GM21360 (cell line): ENCODE results near the gene SMAGP.
"Not testable (repeated sequence)": the region's sequence is repeated elsewhere in the genome, so short reads cannot be mapped to it uniquely, and the experiment has no call there.

ENCODE experiments used
- ATAC-seq: cut with Tn5 transposase; IDR thresholded peaks from one replicate; pipeline ENCODE4 v1.9.1; 2021; ENCODE audit warnings: mild to moderate bottlenecking, moderate library complexity; ENCODE audit not compliant: unreplicated experiment

The SMAGP gene

DNA sequence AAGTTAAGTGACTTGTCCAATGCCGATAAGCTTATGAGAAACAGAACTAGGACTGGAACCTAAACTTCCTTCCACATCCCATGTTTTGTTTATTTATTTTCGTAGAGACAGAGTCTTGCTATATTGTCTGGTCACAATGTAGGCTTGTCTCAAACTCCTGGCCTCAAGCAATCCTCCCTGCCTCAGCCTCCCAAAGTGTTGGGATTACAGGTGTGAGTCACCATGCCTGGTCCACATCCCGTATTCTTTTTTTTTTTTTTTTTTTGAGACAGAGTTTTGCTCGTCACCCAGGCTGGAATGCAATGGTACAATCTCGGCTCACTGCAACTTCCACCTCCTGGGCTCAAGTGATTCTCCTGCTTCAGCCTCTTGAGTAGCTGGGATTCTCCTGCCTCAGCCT is 43.1 kb downstream of the SMAGP start:
- ATAC-seq: not testable (repeated sequence)

DNA sequence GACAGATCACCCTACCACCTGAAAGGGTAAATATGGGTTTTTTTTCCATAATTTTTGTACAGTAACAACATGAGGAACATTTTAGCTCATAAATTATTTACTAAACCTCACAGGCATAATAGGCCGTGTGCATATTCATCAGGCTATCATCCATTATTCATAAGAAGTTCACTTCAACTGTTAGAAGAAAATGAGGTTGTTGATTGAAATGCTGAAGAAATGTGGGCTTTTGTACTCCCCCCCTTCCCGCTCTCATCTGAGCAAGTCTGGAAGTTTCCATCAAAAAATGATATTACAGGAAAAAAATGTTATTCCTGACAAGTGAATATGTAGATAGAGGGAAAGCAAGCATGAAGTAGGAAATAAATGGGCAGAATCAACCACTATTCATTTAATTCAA is 44.4 kb downstream of the SMAGP start:
- ATAC-seq: no peak

DNA sequence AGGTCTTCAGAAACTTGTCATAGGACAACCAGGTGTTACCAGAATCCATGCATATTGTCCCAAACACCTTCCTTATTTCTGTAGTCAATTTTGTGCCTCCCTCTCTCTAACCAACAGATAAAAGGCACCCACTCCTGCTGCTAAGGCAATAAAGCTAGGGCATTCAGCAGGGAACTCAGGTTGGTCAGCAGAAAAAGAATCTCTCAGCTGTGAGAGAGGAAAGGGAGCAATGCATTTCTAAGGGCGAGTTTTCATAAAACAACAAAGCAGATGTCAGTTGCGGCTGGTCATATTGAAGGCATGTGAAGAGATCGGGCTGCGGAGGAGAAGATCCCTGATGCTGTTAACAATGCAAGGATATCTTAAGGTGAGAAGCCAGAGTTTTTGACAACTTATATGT is 45.0 kb downstream of the SMAGP start:
- no peak for ATAC-seq

DNA sequence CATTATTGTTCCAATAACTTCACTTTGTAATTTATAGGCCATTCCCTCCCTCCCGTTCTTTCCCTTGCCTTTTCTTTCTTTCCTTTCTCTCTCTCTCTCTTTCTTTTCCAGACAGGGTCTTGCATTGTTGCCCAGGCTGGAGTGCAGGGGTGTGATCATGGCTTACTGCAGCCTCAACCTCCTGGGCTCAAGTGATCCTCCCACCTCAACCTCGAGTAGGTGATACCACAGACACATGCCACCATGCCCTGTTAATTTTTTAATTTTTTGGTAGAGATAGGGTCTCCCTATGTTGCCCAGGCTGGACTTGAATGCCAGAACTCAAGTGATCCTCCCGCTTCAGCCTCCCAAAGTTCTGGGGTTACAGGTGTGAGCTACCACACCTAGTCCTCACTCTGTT is 45.6 kb downstream of the SMAGP start:
- ATAC-seq: no peak

DNA sequence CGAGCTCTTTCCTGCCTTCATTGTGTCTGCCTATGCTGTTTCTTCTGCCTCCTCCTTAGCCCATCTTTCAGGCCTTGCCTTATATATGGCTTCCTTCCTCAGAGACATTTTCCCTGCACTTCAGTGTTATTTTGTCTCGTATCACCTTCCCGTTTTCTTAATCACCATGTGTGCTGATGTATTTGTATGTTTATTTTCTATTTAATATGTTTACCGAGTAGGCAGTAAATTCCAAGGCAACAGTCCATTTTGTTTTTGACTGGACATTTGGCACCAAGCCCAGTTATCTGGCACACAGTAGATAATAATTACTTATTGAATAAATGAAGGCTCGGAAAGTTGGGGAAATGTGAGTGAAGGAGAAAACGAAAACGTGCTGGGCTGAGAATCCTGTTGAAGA is 47.8 kb downstream of the SMAGP start:
- no peak for ATAC-seq

DNA sequence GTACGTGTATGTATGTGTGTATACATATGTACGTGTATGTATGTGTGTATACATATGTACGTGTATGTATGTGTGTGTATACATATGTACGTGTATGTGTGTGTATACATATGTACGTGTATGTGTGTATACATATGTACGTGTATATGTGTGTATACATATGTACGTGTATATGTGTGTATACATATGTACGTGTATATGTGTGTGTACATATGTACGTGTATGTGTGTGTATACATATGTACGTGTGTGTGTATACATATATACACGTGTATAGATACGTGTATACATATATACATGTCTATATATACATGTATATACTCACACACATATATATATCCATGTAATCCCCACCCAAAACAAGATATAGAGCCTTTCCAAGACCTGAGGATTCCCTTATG is 50.4 kb downstream of the SMAGP start:
- ATAC-seq: not testable (repeated sequence)

DNA sequence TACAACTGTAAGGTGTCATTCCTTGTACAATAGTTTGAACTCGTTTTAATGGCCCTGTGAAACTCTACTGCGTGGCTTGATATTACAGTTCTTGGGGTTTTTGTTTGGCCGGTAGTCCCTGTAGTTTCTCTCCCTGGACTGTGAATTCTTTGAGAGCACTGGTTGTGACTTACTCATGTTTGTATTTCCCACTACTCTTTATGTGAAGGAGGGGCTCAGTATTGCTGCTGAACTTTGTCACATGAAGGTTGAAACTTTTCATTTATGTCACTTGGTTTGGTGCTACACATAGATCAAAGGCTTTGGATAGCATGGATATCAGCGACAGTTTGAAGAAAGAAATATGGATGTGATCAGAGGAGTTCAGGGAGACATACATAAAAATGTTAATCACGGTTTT is 50.9 kb downstream of the SMAGP start:
- no peak for ATAC-seq

DNA sequence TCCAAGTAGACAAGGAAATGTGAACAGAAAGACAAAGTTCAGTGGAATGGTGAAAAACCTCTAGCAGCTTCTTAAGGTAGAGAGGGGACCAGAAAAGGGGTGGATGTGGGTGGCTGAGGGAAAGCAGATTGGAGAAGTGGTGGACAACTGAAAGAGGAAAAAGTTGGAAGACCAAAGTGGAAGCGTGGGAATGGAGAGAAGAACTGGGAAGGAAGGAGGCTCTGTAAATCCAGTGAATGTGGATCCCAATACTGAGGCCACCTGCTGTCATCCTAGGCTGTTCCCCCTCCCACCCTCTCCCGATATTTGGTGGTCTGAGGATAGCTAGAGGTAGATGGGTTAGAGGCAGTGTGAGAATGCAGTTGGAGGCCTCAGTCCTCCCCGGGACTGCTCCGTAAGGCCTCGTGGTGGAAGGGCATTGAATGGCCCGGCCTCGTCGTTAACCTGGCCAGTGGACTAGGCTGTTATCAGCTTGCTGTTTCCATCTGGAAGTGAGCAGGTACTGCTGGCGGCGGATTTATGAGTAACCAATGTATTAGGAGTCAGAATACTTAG is 51.5 kb downstream of the SMAGP start:
- no peak for ATAC-seq

DNA sequence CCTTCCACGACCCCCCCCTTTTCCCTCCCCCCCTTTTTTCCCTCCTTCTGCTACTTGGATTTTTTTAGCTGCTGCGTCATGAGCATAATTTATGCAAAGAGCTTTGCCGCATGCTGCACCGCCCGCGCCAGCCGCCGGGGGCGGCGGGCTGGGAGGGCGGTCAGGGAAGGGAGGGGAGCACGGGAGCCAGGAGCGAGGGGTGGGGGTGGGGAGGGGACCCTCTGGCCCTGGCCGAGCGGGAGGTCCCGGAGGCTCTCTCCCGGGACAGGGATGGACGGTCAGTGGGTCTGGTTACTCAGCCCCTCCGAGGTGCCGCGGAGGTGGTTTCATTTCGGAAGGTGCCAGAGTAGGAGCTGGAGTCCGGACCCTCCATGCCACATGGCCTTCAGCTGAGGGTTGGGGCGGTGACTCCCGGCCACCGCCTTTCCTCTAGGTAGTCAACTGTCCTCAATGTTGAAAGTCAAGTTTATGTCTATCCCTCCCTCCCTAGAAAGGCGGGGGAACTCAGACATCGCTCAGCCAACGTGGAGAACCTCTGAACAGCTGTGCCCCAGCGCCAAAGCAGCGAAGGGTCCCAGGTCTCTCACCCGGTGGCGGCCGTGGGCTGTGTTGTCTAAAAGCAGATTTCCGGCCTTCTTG is 52.1 kb downstream of the SMAGP start, which contains the start of gene POU6F1:
Gene POU6F1 (minus strand): TSS at position 95 of the 639 bp plus-strand sequence. CDS start 11,226 bp downstream, outside the sequence.
- peak; percentile 60 for ATAC-seq

DNA sequence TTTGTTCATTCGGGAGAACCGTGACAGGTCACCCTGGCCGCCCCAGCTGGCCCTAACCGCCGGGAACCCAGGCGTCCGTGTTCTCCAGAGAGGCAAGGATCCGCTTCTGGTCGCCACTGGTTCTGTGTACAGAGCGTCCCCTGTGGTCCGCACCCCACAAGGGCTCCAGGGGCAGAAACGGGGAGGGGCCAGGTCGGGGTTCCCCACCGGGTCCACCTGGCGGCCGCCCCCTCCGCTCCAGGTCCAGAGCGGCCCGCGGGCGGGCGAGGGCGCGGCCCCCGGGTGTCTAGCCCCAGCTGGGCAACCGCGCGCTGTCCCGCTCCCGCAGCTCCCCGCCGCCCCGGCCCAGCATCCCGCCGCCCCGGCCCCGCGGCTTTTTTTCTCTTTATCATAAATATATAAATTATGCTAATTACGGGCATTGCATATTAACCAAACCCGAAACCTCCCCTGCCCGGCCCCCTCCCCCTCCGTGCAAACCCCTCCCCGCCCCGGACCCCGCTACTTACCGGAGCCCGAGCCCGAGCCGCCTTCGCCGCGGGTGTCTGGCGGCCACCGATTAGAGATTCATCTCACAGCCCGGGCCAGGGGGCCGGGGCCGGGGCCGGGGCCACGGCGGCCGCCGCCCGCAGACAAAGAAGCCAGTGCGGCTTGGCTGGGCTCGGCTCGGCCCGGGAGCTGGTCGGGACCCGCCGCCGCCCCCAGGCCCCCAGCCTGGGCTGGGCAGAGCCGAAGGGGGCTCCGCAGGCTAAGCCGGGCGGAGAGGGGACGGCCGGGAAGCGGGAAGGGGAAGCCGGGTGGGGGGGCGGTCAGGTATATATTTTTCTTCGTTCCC is 52.9 kb downstream of the SMAGP start:
- peak; percentile 38 for ATAC-seq

DNA sequence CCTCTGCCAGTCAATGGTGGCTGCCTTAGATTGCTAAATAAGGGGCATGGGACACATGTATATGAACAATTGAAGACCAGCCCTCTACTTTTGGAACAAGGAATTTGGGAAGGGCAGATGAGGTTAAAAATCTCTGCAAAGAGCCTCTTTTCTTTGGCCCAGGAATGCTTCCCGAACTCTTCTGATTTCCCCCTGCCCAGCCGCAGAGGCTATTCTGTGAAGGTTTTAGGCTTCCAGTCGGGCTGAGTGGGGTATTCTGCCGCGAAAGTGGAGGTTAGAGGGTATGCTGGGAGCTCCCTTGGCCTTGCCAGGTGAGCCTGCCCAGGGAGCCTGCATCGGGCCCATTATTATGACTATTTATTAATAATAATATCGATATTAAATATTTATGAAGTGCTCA is 53.6 kb downstream of the SMAGP start:
- no peak for ATAC-seq

DNA sequence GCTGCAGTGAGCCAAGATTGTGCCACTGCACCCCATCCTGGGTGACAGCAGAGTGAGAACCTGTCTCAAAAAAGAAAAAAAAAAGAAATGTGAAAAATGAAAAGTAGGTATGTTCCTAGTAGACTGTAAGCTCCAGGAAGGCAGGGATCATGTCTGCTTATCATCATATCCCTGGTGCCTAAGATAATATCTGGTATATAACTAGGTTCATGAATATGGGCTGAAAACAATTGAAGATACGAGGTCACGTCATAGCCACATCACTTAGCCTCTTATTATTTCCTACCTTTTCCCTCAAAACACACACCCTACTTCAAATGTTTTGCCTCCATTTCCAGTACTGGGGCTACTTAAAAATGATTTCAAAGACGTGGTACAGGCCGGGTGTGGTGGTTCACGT is 55.3 kb downstream of the SMAGP start:
- ATAC-seq: no peak

DNA sequence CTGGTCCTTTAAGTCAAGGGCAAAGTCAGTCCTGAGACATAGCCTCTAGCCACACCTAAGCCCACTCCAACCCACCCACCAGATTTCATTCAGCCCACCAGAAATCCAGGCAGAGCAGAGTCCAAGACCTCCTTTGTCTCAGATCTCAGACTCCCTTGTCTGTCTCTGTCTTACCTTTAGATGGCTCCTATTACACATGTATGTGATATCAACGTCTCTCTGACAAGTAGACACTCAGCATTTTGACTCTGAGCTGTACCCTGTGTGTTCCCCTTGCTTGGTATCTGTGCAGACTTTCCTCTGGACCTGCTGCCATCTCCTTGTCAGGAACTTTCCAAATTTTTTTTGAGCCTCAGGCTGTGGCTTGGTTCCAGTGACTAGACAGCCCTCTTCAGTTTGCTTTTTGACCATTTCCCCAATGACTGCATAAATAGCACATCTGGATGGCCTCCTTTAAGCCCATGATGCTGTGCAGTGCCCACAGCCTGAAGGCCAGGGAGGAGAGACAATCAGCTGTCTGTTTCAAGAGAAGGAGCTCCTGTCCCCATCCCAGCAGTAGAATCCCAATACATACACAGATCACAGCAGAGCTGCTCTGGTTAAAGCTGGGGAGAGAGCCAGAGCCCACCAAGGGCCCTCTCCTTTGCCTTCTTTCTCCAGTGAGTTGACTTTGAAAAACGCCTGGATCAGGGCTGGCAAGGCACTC is 59.4 kb downstream of the SMAGP start:
- ATAC-seq: no peak

DNA sequence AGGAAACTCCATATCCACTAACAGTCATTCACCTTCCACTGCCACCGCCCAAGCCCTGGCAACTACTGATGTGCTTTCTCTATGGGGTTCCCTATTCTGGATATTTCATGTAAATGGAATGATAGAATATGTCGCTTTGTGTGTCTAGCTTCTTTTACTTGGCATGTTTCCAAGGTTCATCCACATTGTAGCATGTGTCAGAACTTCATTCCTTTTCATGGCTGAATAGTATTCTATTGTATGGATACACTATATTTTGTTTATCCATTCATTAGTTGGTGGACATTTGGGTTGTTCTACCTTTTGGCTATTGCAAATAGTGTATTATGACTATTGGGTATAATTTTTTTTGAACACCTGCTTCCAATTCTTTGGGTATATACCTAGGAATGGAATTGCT is 61.0 kb downstream of the SMAGP start:
- ATAC-seq: no peak

DNA sequence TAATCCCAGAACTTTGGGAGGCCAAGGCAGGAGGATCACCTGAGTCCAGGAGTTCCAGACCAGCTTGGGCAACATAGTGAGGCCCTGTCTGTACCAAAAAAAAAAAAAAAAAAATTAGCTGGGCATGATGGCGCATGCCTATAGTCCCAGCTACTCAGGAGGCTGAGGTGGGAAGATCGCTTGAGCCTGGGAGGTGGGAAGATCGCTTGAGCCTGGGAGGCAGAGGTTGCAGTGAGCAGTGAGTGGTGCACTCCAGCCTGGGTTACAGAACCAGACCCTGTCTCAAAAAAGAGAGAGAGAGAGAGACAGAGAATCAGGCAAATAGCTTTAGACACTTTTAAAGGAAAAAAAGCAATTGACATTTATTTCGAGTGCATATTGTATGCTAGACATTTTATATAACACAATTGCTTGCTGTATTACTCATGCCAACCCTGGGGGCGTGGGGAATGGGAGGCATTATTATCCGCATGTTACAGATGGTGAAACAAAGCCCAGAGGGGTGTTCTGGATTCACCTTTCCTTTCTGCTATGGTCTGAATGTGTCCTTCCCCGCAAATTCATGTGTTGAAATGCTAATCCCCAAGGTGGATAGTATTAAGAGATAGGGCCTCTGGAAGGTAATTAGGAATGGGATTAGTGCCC is 62.1 kb downstream of the SMAGP start:
- ATAC-seq: no peak

DNA sequence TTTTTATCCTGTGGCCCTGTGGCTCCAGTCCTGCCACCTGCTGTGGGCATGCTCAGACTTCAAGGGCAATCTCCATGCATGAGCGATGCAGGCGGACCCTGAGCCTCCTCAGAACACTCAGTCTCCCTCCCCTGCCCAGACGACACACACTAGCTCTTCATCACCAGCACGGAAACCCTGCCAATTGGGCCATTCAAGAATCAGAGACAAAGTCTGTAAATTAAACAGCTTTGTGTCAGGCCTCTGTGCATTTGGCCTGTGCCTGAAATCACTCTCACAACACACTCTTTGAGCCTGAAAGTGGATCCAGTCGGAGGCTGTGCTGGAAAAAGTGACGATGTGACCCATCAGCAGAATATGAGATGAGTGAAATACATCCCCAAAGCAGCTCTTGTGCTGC is 64.9 kb downstream of the SMAGP start:
- no peak for ATAC-seq

DNA sequence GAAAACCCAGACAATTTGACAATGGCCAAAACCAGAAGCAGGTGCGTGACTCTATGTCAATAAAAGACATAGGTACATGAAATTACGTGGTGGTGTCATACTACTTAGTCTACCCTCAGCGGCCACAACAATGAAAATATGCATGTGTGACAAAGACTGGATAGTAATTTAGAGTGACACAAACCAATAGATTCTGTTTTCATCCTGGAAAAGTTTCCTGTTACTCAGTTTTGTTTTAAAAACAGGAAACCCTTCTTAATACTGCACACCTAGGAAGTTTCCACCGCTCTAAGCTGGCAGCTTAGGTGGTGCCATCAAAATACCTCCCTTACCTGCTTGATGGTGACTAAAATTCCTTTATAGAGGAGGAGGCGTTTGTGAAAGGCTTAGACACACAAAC is 67.5 kb downstream of the SMAGP start:
- ATAC-seq: no peak

DNA sequence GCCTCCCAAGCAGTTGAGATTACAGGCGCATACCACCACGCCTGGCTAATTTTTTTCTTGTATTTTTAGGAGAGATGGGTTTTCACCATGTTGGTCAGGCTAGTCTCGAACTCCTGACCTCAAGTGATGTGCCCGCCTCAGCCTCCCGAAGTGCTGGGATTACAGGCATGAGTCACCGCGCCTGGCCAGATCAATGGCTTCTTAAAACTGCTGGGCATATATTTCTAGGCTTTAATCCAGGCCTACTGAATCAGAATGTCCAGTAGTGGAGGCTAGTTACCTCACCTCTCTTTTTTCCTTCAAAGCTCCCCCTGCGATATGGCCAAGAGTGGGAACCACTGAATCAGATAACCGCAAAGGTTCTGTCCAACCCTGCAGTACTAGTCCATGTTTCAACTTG is 69.4 kb downstream of the SMAGP start:
- no peak for ATAC-seq

DNA sequence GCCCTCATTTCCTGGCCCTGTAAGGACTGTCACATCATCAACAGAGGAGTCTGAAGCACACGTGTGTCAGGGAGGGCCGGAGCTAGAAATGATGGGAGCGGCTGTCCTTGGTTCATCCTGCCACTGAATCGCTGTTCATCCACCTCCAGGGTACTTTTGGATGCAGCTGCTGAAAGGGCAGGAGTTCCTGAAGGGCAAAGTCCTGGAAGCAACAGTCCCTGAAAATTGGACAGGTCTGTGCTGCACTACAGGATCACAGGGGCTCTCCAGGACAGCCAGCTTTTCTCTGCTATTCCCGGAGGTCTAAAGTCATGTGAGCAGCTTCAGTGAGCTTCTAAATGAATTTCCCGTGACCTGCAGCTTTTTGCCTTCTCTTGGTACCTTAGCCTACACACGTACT is 70.1 kb downstream of the SMAGP start:
- ATAC-seq: no peak

DNA sequence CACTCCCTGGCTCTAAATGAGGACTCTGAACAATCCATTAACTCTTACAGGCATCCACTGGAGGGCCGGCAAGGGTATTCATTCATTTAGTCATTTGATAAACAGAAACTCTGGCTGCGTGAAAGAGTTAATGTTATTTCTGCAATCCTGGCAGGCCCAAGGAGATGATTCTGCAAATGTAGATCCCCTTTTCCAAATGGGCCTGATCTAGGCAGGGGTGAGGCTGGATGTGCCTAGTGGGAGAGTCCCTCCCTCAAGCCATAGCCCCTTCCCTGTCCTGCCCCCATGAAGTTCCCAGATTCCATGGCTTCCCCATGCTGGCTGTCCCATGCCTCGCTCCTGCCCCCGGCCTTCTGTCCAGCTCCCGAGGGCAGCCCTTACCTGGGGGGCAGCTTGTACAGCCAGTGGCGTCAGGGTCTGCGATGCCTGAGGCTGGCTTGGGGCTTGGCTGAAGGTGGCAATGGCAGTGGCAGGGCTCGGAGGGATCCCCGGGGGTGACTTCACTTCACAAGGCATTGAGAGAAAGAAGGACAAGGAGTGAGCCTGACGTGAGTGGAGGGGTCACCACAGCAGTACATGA is 70.8 kb downstream of the SMAGP start:
- ATAC-seq: no peak
